Smooth muscle cell (in vitro differentiated cells): ENCODE data around the gene ROBO4. TPM values are rescaled to one million over a fixed set of nuclear protein-coding genes. Genes with fewer than 3 reads are reported as not detected.

Experiments used
- DNase-seq: peaks from one replicate; lab custom pipeline; 2025; ENCODE audit not compliant: unreplicated experiment; lab: John Stamatoyannopoulos, UW
- H2AFZ ChIP-seq: fragments of 200-600 bp; sonication (generic); 2 replicates; pipeline ENCODE4 v1.6.0; 2016; ENCODE audit warnings: antibody characterized with exemption, low read depth, mild to moderate bottlenecking
- H3F3A ChIP-seq: fragments of 200-600 bp; sonication (generic); 2 replicates; pipeline ENCODE4 v1.6.0; 2017; ENCODE audit warnings: antibody characterized with exemption, low read depth
- H3K27ac ChIP-seq: fragments of 200-600 bp; sonication (generic); 2 replicates; pipeline ENCODE4 v1.5.1; 2016; ENCODE audit warnings: low read depth, mild to moderate bottlenecking
- H3K27me3 ChIP-seq: fragments of 200-600 bp; sonication (generic); 2 replicates; pipeline ENCODE4 v1.6.1; 2016; ENCODE audit warnings: low read depth, mild to moderate bottlenecking
- H3K36me3 ChIP-seq: fragments of 200-600 bp; sonication (generic); 2 replicates; pipeline ENCODE4 v1.5.1; 2016; ENCODE audit warnings: low read depth
- H3K4me1 ChIP-seq: fragments of 200-600 bp; sonication (generic); 2 replicates; pipeline ENCODE4 v1.5.1; 2016; ENCODE audit warnings: low read depth
- H3K4me2 ChIP-seq: fragments of 200-600 bp; sonication (generic); 2 replicates; pipeline ENCODE4 v1.6.0; 2016; ENCODE audit warnings: mild to moderate bottlenecking
- H3K4me3 ChIP-seq: fragments of 200-600 bp; sonication (generic); 2 replicates; pipeline ENCODE4 v1.5.1; 2016; ENCODE audit warnings: mild to moderate bottlenecking
- H3K79me2 ChIP-seq: fragments of 200-600 bp; sonication (generic); 2 replicates; pipeline ENCODE4 v1.6.0; 2016; ENCODE audit warnings: low read depth, mild to moderate bottlenecking
- H3K9ac ChIP-seq: fragments of 200-600 bp; sonication (generic); 2 replicates; pipeline ENCODE4 v1.6.0; 2016; ENCODE audit warnings: low read depth
- H3K9me3 ChIP-seq: fragments of 200-600 bp; sonication (generic); replicated peaks from 2 replicates; pipeline ENCODE4 v1.5.1; 2016; ENCODE audit warnings: low read depth
- H4K20me1 ChIP-seq: fragments of 200-600 bp; sonication (generic); 2 replicates; pipeline ENCODE4 v1.6.0; 2016; ENCODE audit warnings: low read depth
- WGBS: methylation state at CpG from one replicate; pipeline ENCODE4 v1.1.7; 2016; ENCODE audit warnings: low lambda C conversion rate; 5-methylcytosine and 5-hydroxymethylcytosine counted together
- polyA plus RNA-seq: library from polyadenylated mRNA; unstranded; fragments of >200 nt; fragmentation: Nextera tagmentation; extraction: Ambion mirVana; gene quantifications from 2 replicates; pipeline ENCODE4 v1.2.1, GENCODE V29; 2016
- total RNA-seq: library from RNA; depleted of rRNA; stranded (reverse); fragments of >200 nt; gene quantifications from 2 replicates; pipeline ENCODE4 v1.2.3, GENCODE V29; 2014
- TF ChIP-seq, protein P1 (sequence below): fragments of 200-600 bp; sonication (generic); IDR thresholded peaks from 2 replicates; pipeline ENCODE4 v1.5.1; 2017; ENCODE audit warnings: borderline replicate concordance, mild to moderate bottlenecking, antibody characterized with exemption; ENCODE audit not compliant: insufficient read depth, poor library complexity, severe bottlenecking

The ROBO4 gene
- total and polyA plus RNA-seq, 2 experiments from 2014 or later: 0.40 TPM; not detected in 1

- H3F3A ChIP-seq: no peaks in the 10 kb centered on the region
- no peak overlapping the region for H2AFZ ChIP-seq
- DNase-seq: no peak
- no peak overlapping the region for H3K27ac ChIP-seq
- no peaks in the 10 kb centered on the region for H3K4me1 ChIP-seq
- H3K27me3 ChIP-seq: peaks cover 34% of the 10 kb centered on the region
- TF ChIP-seq, protein P1, sequence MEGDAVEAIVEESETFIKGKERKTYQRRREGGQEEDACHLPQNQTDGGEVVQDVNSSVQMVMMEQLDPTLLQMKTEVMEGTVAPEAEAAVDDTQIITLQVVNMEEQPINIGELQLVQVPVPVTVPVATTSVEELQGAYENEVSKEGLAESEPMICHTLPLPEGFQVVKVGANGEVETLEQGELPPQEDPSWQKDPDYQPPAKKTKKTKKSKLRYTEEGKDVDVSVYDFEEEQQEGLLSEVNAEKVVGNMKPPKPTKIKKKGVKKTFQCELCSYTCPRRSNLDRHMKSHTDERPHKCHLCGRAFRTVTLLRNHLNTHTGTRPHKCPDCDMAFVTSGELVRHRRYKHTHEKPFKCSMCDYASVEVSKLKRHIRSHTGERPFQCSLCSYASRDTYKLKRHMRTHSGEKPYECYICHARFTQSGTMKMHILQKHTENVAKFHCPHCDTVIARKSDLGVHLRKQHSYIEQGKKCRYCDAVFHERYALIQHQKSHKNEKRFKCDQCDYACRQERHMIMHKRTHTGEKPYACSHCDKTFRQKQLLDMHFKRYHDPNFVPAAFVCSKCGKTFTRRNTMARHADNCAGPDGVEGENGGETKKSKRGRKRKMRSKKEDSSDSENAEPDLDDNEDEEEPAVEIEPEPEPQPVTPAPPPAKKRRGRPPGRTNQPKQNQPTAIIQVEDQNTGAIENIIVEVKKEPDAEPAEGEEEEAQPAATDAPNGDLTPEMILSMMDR: no peak
- H3K4me3 ChIP-seq: no peak overlapping the region
- peak overlapping the region; percentile 81 for H3K4me2 ChIP-seq
- no peak overlapping the region for H3K9ac ChIP-seq
- 76% methylated on average over 10 of the region's 10 CpGs for WGBS
- H3K9me3 ChIP-seq: no peaks in the 10 kb centered on the region
- H3K36me3 ChIP-seq: no peaks in the 10 kb centered on the region
- no peaks in the 10 kb centered on the region for H4K20me1 ChIP-seq
- H3K79me2 ChIP-seq: no peaks in the 10 kb centered on the region
Measured at GRCh38 chr11:124877631-124877909, 20.1 kb downstream of the ROBO4 start.

- DNase-seq: no peak
- peak overlapping the region; percentile 59 for H3K4me3 ChIP-seq
- no peaks in the 10 kb centered on the region for H3K4me1 ChIP-seq
- no peaks in the 10 kb centered on the region for H3K79me2 ChIP-seq
- 51% methylated on average over 29 of the region's 30 CpGs for WGBS
- peaks cover 40% of the 10 kb centered on the region for H3K27me3 ChIP-seq
- no peaks in the 10 kb centered on the region for H3F3A ChIP-seq
- H2AFZ ChIP-seq: peak overlapping the region; percentile 67
- no peaks in the 10 kb centered on the region for H3K36me3 ChIP-seq
- TF ChIP-seq, protein P1: no peak
- no peaks in the 10 kb centered on the region for H3K9me3 ChIP-seq
- H3K4me2 ChIP-seq: peak overlapping the region; percentile 81
- no peak overlapping the region for H3K9ac ChIP-seq
- no peaks in the 10 kb centered on the region for H4K20me1 ChIP-seq
- H3K27ac ChIP-seq: no peak overlapping the region
Measured at GRCh38 chr11:124876818-124877630, 20.6 kb downstream of the ROBO4 start.

DNA sequence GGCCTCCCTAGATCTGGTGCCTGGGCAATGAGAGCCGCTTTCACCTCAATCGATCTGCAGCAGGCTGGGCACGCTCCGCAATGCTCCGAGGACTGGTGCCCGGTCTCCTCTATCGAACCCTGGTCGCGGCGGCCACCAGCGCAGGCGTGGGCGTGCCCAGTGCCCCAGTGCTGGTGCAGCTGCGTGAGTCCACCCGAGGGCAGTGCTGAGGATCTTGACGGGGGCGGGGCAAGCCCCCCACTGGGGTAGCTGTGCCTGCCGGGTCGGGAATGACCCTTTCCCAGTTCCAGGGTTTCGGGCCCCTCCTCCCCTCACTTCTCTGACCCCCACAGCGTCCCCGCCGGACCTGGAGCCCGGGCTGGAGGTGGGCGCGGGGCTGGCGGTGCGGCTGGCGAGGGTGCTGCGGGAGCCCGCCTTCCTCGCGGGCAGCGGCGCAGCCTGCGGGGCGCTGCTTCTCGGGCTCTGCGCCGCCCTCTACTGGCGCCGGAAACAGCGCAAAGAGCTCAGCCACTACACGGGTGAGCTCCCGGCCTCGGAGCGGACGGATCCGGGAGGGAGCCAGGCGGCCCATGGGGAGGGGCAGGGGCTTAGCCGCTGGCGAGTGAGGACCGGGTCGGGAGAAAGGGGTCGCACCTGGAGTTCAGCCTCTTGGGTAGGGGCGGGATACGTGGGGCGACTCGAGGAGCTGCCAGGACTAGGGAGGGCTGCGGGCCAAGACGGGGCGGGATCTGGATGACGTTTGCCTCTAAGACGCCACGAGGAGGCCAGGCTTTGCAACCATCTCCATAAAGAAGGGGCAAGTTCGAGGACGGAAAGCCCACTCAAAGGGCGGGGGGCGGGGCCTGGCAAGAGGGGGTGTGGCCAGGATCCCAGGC is 21.5 kb downstream of the ROBO4 start:
- H3K79me2 ChIP-seq: no peaks in the 10 kb centered on the region
- no peaks in the 10 kb centered on the region for H3K9me3 ChIP-seq
- peak overlapping the region; percentile 59 for H3K4me3 ChIP-seq
- no peaks in the 10 kb centered on the region for H3F3A ChIP-seq
- TF ChIP-seq, protein P1: peak; percentile 66
- H3K27ac ChIP-seq: peak overlapping the region; percentile 56
- peaks cover 48% of the 10 kb centered on the region for H3K27me3 ChIP-seq
- H3K4me1 ChIP-seq: no peaks in the 10 kb centered on the region
- H3K9ac ChIP-seq: peak overlapping the region; percentile 69
- peak; percentile 93 for DNase-seq
- peak overlapping the region; percentile 81 for H3K4me2 ChIP-seq
- WGBS: 2% methylated on average over 60 of the region's 69 CpGs
- no peaks in the 10 kb centered on the region for H3K36me3 ChIP-seq
- H2AFZ ChIP-seq: peak overlapping the region; percentile 67
- no peaks in the 10 kb centered on the region for H4K20me1 ChIP-seq
